ENCODE measurements around the gene TNRC6A.
"Not testable (repeated sequence)": the region's sequence is repeated elsewhere in the genome, so short reads cannot be mapped to it uniquely, and the experiment has no call there.

TNRC6A gene

DNA sequence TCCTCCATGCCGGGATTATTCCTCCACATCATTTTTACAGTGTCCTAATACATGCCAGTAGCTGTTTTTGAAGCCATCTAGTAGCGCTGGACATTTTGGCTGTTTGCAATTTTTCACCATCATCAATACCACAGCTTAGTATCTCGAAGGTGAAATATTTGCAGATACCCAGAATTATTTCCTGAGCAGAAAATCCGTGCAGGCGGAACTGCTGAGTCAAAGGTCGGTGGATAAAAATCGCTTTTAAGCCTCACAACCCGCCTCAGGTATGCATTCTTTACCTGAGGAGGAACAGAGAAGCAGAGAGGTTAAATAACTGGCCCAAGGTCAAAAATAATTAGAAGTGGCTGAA lies 584 bp upstream of the TNRC6A start:
- DNase-seq = no peak

DNA sequence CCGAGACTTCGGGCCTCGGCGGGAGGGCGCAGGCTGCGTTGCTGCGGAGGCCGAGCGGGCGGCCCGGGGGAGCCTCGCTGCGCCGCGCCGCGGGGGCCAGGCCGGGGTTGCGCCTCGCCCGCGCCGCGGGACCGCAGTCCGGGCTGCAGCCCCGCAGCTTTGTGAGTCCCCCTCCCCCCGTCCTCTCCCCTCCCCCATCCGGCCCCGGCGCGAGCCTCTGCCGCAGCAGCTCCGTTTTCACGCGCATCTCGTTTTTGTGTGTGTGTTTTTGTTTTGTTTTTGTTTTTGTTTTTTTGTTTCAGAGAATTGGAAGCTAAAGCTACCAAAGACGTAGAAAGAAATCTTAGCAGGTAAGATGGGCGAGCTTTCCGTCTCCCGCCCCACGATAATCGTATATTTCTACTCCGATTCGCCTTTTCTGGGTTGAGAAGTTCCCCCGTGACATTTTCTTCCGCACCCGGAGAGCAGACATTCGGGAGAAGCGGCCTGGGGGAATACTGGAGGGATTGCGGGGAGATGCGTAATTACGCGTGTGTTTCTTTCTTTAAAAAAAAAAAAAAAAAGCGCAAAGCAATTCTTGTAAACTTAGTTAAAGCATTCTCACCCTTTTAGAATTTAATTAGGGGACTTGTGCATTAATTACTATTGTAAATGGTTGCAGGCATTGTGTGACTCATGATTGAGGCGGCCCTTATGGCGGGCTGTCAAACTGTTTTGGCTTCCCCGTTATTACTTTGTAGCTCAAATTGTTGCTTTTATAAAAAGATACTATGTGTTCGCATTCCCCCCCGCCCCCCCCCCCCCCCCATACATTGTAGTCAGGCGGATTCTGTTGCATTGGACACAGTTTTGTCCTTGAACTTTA lies 732 bp downstream of the TNRC6A start:
- no peak for DNase-seq

DNA sequence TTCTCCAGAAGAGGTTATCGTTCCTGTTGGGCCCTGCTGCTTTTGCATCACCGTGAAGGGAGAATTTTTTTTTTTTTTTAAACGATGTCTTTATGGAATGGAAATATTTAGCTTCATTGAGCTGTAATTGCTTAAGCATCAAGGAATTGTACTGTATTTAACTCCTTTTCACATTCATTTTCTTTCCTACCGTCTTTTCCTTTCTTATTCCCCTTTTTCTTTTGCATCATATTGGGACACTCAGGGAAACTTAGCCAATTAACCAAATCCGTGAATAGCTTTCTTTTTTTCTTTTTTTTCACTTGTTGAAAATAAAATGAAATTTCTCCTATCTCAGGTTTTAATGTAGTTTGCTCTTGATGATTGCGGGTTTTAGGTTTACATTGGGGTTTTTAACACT lies 1.5 kb downstream of the TNRC6A start:
- no peak for DNase-seq

DNA sequence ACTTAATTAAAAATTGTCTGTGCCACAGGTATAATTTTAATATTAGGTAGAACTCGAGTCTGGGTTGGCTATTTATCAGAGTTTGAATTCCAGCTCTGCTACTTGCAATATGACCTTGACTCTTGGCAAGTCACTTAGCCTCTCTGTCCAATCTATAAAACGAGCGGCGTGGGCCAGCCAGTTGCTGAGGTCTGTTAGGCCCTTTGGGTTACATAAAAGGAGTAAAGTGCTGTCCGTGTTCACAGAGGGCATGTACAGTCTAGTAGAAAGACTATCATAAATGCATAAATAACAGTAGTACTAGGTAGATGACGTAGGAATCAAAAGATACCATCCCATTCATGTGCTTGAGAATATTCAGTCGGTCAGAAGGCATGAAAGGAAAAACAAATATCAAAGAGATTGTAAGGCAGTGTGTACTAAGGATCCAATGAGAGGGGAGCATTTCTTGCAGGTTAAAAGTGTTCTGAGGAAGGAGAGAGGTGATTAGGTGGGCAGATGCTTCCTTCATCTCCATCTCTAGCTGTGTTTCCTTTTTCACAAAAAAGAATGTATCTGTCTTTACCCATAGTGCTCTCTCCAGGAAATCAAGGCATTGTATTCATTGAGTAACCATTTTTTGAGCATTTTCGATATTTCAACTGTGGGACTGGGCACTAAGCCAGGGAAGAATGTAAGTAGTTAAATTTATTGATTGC lies 2.4 kb downstream of the TNRC6A start:
- DNase-seq = no peak

DNA sequence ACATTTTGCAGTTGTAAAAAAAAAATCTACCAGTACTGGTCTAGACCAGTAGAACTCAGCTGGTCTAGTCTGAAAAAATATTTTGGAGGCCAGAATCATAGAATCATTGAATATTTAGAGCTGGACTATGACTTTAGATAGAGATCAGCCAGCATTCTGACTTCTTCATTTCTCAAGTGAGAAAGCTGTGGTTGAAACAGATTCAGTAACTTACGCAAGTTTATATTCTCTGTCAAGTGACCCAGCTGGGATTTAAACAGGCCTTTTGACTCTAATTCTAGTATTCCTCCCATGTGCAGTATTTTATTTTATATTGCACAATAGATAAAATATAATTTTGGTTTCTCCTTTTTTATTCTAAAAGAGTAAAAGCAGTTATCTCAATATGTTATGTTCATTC lies 4.9 kb downstream of the TNRC6A start:
- DNase-seq = no peak

DNA sequence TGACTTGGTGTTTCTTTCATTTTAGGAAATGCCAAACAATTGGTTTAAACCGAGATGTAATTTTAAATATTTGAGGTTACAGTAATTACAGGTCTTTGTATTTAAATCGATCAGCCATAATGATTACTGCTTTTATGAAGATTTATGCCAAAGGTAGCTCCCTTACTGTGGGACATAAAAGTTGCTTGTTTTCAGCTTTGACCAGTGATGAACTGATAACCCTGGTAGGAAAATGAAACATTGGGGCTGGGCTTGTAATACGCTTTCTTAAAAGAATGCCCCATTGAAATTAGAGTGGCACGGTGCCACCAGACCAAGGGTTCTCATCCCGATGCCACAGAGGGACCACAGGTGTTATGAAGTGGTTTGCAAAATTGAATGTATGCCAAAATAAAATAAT lies 7.3 kb downstream of the TNRC6A start:
- DNase-seq = no peak

DNA sequence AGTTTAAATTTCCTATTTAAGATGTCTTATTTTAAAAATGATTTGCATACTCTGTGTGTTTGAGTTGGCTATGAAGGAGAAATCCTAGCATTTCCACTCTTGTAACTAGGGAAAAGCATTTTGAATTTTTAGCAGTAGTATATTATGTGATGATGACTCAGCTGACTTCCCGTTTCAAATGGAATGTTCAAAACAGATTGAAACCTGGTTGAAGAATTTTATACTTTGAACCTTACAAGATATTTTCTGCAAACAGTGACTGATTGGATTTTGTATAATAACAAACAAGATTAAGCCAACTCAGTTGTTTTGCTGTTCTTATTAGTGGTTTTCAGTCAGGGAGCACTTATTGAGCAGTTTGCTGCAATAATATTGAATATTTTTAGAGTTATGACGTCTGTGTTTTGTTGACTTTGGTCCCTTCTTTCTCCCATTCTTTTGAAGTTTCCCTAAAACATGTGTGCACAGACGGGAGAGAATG lies 8.0 kb downstream of the TNRC6A start:
- no peak for DNase-seq

DNA sequence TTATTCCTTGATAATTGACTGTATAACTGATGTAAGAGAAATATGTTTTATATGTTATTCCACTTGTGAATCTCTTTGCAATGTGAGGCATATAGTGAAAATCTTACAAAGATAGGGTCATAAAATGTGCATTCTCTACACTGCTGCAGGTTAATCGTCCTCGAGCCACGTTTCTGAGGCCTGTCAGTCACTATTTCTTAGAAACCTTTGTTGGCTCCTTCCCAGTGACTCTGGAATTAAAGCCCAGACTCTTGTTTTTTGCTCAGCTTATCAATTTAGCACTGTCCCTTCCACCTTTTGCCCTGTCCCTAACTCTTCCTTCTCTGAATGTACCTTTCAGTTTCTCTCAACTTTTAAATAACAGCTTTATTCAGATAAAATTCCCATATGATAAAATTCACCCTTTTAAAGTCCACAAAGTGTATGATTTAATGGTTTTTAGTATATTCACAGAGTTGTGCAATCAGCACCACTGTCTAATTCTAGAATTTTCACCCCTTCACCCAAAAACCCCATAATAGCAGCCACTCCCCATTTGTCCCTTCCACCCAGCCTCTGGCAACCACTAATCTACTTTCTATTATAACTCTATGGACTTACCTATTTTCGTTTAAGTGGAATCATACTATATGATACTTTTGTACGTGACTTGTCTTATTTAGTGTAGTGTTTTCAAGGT lies 8.6 kb downstream of the TNRC6A start:
- no peak for DNase-seq

DNA sequence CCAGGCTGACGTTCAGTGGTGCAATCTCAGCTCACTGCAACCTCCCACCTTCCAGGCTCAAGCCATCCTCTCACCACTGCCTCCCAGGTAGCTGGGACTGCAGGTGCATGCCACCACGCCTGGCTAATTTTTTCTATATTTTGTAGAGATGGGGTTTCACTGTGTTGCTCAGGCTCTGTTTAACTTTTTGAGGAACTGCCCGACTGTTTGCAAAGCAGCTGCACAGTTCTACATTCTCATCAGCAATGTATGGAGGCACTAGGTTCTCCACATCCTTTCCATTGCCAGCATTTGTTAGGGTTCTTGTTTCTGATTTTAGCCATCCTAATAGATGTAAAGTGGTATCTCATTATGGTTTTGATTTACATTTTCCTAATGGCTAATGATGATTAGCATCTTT lies 9.4 kb downstream of the TNRC6A start:
- no peak for DNase-seq

DNA sequence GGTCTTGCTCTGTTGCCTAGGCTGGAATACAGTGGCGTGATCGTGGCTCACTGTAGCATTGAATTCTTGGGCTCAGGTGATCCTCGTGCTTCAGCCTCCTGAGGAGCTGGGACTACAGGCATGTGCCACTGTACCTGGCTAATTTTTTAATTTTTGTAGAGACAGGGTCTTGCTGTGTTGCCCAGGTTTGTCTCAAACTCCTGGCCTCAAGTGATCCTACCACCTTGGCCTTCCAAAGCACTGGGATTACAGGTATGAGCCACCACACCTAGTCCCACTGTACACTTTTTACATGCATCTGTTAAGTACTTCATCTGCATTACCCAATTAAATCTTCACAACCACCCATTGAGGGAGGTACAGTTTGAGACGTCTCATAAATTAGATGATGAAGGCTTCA lies 12.4 kb downstream of the TNRC6A start:
- no peak for DNase-seq

DNA sequence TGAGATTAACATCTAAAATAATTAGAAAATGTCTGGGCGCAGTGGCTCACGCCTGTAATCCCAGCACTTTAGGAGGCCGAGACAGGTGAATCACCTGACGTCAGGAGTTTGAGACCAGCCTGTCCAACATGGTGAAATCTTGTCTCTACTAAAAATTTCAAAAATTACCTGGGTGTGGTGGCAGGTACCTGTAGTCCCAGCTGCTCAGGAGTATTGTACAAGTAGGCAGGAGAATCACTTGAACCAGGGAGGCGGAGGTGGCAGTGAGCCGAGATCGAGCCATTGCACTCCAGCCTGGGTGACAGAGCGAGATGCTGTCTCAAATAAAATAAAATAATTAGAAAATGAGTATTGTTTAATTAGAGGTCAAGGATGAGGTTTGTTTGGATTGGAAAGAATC lies 13.2 kb downstream of the TNRC6A start:
- not testable (repeated sequence) for DNase-seq

DNA sequence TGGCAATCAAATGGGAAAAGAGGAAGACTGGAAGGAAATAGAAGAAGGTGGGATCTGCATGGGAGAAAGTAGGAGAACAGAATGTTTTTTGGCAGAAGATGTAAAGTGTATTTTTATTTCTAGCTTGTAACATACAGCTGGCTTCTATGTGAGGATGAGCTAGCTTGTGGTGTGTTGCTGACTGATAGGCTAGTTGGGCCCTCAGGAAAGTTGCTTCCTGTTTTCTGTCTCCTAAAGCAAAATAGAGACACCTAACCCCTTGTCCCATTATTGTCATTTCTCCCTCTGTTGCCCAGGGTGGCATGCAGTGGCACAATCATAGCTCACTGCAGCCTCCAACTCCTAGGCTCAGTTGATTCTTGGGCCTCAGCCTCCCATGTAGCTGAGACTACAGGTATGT lies 15.9 kb downstream of the TNRC6A start:
- no peak for DNase-seq

DNA sequence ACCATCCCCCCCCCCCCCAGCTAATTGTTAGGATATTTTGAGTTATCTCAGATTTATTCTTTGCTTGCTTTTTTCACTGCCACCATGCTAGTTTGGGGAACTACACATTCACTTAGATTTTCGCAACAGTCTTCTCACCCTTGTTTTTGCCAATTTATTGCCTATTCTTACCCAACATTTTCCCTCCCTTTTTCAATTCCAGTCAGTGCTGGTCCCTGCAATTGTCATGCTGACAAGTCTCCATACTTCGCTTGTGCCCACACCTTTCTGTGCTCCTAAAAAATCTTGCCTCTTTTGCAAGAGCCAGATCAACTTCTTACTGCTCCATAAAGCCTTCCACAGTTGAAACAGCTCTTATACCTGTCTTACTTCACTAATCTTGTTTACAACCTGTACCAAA lies 16.3 kb downstream of the TNRC6A start:
- DNase-seq = no peak

DNA sequence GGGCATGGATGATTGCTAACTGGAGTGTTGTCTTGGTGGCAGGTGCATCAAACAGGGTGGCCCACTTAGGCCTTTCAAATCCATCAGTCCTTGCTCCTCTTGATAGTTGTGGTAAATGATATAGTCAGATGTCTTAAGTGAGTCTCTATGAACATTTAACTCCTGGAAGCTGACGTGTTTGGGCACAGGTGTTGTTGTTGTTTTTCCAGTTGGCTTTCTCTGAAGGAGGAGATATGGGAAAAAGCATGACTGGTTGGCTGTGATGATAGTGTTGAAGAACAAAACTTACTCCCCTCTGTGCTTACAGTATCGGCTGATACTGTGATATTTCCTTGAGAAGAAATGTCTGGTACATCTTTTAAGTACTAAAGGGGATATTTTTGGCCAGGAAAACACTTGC lies 18.0 kb downstream of the TNRC6A start:
- no peak for DNase-seq

DNA sequence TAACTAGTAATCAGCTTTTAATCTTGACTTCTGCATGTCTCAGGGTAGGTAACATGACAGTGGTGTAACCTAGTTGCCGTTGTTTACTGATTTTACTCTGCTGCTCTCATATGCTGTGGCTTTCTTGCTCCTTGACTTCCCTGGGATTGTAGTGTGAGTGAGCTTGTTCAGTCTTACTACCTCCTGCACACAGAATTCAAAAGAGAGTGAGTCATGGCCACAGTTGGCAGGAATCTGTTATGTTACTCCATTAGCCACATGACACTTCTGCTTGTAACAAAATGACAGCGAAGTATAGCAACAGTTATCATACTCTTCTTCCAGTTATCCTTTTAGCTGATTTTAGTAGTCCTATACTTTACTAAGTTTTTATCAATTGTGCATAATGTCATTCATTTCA lies 18.8 kb downstream of the TNRC6A start:
- peak; percentile 3 for DNase-seq

DNA sequence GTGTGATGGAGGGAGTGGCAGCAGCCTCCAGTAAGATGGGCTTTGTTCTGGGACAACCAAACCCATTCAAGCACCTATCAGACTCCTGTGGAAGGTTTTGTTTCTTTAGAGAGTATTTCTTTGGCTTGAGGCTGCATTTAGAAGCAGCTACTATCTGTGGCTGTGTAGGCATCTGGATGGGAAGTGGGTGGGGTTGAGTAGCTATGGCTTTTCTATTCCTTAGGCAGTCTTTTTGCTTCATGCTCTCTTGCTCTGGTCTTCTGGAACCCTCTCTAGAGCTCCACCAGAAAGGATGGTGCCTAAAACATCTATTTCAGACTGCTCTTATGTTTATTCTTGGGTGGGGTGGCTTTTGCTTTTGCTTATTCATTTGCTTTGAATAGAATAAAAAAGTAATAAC lies 19.9 kb downstream of the TNRC6A start:
- no peak for DNase-seq

DNA sequence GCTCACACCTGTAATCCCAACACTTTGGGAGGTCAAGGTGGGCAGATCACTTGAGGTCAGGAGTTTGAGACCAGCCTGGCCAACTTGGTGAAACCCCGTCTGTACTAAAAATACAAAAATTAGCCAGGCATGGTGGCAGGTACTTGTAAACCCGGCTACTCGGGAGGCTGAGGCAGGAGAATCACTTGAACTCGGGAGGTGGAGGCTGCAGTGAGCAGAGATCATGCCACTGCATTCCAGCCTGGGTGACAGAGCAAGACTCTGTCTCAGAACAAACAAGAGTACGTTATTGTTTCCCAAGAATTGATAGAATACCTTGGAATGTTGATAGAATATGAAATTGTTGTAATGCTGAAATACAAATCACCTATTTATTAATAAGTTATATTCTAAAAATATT lies 20.4 kb downstream of the TNRC6A start:
- DNase-seq = not testable (repeated sequence)

DNA sequence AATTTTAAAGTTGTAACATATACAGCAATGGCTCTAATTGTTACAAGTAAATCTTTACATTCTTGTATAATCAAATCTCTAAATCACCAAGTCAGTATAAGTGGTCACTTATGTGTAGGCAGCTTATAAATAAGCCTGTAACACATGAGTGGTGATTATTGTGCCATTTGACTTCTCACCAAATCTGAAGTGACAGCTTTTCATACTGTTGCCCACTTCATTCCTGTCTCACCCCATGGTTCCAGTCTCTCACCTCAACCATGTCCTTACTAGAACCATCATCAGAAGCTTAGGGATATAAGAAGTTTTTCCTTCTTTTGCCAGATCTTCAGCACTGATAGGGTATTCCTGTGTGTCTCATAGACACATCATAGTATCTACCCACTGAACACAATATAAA lies 23.5 kb downstream of the TNRC6A start:
- no peak for DNase-seq

DNA sequence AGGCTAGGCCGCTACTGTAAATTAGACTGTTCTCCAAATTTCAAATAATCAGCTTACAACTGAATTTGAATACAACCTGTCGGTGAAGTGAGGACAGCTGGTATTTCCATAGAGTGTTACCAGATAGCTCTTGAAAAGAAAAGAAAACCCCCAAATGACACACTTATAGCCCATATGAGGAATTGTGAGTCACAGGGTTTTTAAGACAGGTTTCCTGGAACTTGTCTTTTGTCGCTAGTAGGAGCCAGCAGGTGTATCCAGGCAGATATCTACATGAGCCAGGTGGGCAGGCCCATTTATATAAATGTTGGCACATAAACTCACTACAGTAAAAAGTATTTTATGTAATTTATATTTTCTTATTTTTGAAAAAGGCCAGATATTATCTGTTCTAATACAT lies 24.0 kb downstream of the TNRC6A start:
- DNase-seq = no peak

DNA sequence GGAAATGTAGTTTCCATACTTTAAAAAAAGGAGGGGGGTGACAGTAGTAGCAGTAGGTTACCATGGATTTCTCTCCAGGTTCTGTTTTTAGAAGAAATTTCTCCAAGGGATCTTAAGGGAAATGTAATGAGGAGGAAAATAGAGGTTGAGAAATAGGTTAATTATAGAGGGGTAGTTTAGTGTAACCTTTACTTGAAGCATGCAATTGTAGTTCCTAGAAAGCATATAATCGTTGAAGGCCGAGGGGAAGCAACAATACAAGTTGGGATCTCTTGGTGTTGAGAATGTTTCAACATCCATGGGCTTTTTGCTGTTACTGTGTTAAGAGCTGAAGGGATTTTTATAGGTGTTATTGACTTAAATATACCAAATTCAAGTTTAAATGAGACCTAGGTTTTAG lies 25.1 kb downstream of the TNRC6A start:
- DNase-seq = no peak

DNA sequence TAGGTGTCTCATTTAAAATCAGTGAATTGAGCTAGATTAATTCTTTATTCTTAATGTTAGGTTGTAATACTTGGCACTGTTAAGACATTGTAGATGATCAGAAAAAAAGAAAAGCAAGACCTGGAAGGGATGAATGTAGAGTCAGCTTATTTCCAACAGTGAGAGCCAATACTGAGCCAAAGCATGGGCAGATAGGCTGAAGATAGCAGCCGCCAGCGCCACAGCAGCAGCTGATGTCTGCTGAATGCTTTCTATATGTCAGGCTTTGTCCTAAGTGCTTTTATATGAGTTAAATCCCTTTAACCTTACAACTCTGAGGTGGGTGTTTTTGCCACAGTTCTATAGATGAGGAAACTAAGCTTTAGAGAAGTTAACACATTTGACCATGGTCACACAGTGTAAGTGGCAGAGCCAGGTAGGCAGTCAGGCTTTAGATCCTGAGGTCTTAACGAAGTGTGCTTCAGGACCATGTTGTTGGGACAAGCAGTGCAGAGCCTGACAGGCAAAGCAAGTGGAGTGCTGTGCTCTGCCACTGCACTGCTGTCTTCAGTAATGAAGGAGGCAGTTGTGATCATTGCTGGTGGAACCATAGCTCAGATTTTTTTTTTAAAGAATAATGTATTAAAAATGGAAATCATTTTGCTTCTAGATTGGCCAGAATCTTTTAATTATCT lies 25.9 kb downstream of the TNRC6A start:
- no peak for DNase-seq

DNA sequence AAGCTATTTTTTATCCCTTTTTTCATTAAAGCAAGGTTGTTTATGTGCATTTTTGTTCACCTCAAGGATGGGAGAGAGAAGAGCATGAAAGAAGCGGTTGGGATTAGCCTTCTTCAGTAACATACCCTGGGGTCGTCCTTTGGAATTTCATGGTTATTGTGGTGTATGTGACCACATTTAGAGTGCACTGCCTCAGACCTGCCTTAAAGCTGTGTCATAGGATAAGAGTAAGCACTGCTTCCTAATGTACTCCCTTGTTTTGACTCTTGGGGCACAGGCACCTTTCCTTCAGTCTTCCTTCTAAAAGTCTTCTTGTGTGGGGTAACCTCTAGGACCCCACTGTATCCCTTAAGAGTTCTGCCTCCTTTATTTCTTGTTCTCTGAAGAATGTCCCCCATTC lies 28.9 kb downstream of the TNRC6A start:
- DNase-seq = no peak

DNA sequence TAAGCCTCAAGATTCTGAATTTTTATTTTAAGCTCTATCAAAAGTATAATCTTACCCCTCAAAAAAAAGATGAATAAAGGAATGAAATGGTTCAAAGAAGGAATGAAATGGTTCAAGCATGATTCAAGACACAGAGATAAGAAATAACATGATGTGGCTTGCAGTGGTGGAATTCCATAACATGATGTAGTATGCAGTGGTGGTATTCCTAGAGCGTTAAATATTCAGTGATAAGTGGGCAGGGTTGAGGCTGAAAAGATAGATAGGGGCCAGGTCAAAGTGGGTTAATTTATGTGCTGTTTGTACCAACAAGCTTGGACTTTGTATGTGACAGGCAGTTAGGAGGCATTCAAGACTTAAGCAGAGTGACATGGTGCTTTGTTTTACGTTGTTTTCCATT lies 29.6 kb downstream of the TNRC6A start:
- no peak for DNase-seq

Data from T1000 (cell line).